ENCODE measurements around the gene FSTL4. TPM values are rescaled to one million over a fixed set of nuclear protein-coding genes. Genes with fewer than 3 reads are reported as not detected.

The FSTL4 gene
- total RNA-seq, 4 donors from 2014 or later = 0.41 TPM; not detected in 3

- Histone ChIP-seq H3K9me3 (no peaks in the 10 kb centered on the region), H3K27ac (no peak overlapping the region), H3K4me1 (no peaks in the 10 kb centered on the region), H3K27me3 (peaks cover 0 to 22% of the 10 kb centered on the region in 2 donors), H3K4me3 (no peak overlapping the region), H3K36me3 (no peaks in the 10 kb centered on the region)
- intact Hi-C loops (cut with DNase I; ENCODE audit: low total_unique reads) = no loop called here
- TF ChIP-seq POLR2A (IDR thresholded peaks at IDR 0.05) (no peak), CTCF (IDR thresholded peaks at IDR 0.05) (no peak)
- no peak for DNase-seq
These were observed 255.3 kb downstream of the FSTL4 start for GRCh38 chr5:133356984-133357421.

GRCh38 chr5:133356396-133356983, 255.9 kb downstream of the FSTL4 start:
- no peak for DNase-seq
- Histone ChIP-seq H3K4me3 (no peak overlapping the region), H3K36me3 (no peaks in the 10 kb centered on the region), H3K4me1 (no peaks in the 10 kb centered on the region), H3K9me3 (no peaks in the 10 kb centered on the region), H3K27me3 (peaks cover 0 to 22% of the 10 kb centered on the region in 2 donors), H3K27ac (no peak overlapping the region)
- TF ChIP-seq POLR2A (IDR thresholded peaks at IDR 0.05) (no peak), CTCF (IDR thresholded peaks at IDR 0.05) (no peak)
- intact Hi-C loops (cut with DNase I; ENCODE audit: low total_unique reads) = no loop called here

GRCh38 chr5:133354323-133355185, 257.8 kb downstream of the FSTL4 start:
- no peaks in the 10 kb centered on the region for H3K4me1 ChIP-seq
- TF ChIP-seq POLR2A (IDR thresholded peaks at IDR 0.05) (no peak), CTCF (IDR thresholded peaks at IDR 0.05) (no peak)
- no peaks in the 10 kb centered on the region for H3K9me3 ChIP-seq
- no peak overlapping the region for H3K27ac ChIP-seq
- peaks cover 0 to 5% of the 10 kb centered on the region in 2 donors for H3K27me3 ChIP-seq
- no peak overlapping the region for H3K4me3 ChIP-seq
- intact Hi-C loops (cut with DNase I; ENCODE audit: low total_unique reads) = no loop called here
- DNase-seq = no peak
- no peaks in the 10 kb centered on the region for H3K36me3 ChIP-seq

- no peaks in the 10 kb centered on the region for H3K36me3 ChIP-seq
- no peak for DNase-seq
- intact Hi-C loops (cut with DNase I; ENCODE audit: low total_unique reads) = no loop called here
These were observed 258.6 kb downstream of the FSTL4 start for GRCh38 chr5:133353741-133354140.

More at GRCh38 chr5:133353741-133354140, 258.6 kb downstream of the FSTL4 start:
- H3K27me3 ChIP-seq = no peaks in the 10 kb centered on the region
- H3K9me3 ChIP-seq = no peaks in the 10 kb centered on the region
- no peaks in the 10 kb centered on the region for H3K4me1 ChIP-seq
- H3K27ac ChIP-seq = no peak overlapping the region
- H3K4me3 ChIP-seq = no peak overlapping the region
- TF ChIP-seq POLR2A (IDR thresholded peaks at IDR 0.05) = no peak
- TF ChIP-seq CTCF (IDR thresholded peaks at IDR 0.05) = no peak

Data from uterus (tissue), 4 donors.